Activated T-cell treated with anti-CD3 and anti-CD28 coated beads for 4 hours (primary cell): ENCODE data around the gene LAMC2.
"Not testable (repeated sequence)": the region's sequence is repeated elsewhere in the genome, so short reads cannot be mapped to it uniquely, and the experiment has no call there.

Source experiments
- DNase-seq: peaks from one replicate; pipeline ENCODE4 v3.0.0-alpha.2; 2020

The LAMC2 gene

GRCh38 chr1:183239793-183240525 lies 53.9 kb downstream of the LAMC2 start:
- no peak for DNase-seq

DNA sequence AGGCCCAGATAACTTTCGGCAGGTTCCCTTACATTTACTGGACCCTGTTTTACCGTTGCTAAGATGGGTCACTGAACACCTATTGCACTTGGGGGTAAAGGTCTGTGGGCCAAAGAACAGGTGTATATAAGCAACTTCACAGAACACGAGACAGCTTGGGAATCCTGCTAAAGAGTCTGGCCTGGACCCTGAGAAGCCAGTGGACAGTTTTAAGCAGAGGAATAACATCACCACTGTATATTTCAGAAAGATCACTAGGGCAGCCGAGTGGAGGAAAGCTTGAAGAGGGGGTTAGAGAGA lies 54.4 kb downstream of the LAMC2 start:
- no peak for DNase-seq

- DNase-seq = not testable (repeated sequence)
These were observed 54.8 kb downstream of the LAMC2 start for GRCh38 chr1:183240853-183241252.

DNA sequence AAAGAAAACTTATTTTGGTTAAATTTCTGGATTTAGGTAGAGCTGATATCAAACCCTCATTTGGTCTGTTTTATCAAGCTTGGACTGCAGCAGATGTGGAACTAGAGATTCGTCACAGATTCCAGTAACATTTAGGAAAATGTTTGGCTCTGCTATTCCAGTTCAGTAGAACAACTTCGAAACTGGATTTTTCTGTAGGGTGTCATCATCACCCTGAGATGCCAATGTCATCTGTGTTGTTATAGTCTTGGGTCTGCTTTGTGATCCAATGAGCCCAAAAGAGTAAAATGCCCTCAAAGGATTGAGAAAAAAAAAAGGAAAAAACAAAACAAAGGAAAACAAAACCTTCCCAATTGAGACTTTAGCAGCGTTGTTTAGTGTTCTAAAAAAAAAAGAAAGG lies 55.4 kb downstream of the LAMC2 start:
- no peak for DNase-seq

- DNase-seq = no peak
These were observed 56.5 kb downstream of the LAMC2 start for GRCh38 chr1:183242556-183242955.

GRCh38 chr1:183243161-183244050 lies 57.3 kb downstream of the LAMC2 start:
- DNase-seq = no peak

DNA sequence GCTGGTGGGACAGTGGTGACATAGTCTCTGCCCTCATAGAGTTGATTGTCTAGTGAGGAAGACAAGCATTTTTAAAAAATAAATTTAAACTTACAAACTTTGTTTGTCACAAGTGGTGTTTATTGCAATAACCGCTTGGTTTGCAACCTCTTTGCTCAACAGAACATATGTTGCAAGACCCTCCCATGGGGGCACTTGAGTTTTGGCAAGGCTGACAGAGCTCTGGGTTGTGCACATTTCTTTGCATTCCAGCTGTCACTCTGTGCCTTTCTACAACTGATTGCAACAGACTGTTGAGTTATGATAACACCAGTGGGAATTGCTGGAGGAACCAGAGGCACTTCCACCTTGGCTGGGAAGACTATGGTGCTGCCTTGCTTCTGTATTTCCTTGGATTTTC lies 58.4 kb downstream of the LAMC2 start:
- no peak for DNase-seq

DNA sequence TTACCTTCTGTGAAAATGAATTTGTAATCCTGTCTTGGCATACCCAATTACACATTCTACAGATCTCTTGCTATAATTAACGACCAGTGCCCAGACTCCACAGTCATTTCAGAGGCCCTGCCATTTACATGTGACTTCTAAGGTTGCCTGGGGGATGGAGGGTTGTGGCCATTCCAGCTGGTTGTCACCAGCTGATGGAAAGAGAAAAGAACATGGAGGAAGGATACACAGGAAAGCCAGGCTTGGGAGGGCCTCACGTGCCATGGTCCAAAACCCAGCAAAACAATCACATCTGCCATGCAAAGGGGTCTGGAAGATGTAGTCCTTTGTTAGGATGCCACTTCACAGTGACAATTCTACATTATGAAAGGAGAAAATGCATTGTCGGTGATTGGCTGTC lies 59.3 kb downstream of the LAMC2 start:
- no peak for DNase-seq

- no peak for DNase-seq
These were observed 60.4 kb downstream of the LAMC2 start for GRCh38 chr1:183246436-183246835.

- DNase-seq = no peak
These were observed 61.0 kb downstream of the LAMC2 start for GRCh38 chr1:183247066-183247465.

DNA sequence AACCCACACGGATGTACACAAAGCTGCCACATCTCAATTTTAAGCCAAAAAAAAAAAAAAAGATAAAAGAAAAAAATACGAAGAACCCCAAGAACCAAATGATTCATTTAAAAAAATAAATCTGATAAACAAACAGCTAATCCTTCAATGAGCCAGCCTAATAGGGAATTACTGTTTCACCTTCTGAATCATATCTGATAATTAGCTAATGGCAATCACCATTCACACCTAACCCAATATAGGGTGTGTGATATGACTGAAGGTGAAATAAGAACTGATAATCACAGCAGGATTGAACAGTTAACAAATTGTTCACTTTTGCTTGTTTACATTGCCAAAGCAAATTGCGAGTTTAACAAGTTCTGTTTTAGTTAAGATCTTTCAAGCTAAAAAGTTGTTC lies 61.4 kb downstream of the LAMC2 start:
- DNase-seq = no peak

GRCh38 chr1:183247931-183248330 lies 61.9 kb downstream of the LAMC2 start:
- no peak for DNase-seq

- no peak for DNase-seq
These were observed 63.1 kb downstream of the LAMC2 start for GRCh38 chr1:183248989-183249691.

DNA sequence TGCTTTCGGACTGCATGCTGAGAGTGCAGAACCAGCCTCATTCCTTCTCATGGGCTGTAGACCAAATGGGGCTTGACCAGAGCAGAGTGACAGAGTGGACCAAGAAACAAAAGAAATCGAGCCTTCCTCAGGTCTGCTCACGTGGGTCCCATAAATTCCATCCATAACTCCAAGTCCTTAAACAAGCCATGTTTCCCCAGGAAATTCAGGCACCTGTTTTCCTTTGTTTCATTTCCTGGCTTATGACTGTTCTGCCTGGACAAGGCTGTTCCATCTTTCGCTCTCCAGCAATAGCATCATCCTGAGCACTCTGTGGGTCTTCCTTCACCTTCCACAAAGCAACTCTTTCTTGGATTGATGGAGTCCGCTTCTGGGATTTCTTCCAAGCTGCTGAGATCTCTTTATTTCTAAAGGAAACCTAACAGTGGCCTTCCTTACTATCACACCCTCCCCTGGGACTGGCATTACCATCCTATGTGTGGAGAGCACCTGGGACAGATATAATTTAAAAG lies 63.9 kb downstream of the LAMC2 start:
- no peak for DNase-seq

DNA sequence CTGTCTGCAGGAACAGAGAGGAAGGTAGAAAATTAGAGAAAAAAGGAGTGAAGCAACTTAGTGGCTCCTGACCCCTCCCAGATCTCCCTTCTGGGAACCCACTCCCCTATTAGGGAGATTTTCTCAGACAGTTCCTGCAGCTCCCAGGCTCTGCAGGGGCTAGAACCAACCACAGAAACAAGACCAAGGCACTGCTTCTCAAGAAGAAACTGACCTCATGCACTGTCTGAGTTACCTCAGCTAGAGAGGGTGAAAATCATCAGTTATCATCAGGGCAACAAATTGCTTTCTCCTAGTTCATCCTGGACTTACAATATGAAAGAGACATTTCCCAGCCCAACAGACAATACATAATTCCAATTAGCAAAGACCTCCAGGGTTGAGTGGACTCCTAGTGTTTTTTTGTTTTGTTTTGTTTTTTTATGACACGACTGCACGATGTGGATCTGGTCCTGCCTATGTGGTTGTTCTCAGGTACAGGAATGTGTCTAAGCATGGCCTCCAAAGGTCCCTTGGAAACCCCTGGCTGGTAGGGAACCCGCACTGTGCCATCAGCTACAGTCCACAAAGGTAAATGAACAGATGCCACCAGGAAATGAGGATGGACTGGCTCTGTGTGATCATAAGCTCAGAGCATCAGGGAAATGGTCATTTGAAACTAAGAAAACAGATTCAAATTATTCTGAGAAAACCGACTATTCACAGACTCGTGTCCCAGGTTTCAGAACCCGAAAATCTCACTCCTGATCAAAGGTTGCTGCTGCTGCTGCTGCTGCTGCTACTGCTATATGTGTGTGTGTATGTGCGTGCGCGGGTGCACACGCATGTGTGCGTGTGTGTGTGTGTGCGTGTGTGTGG lies 65.3 kb downstream of the LAMC2 start:
- no peak for DNase-seq

DNA sequence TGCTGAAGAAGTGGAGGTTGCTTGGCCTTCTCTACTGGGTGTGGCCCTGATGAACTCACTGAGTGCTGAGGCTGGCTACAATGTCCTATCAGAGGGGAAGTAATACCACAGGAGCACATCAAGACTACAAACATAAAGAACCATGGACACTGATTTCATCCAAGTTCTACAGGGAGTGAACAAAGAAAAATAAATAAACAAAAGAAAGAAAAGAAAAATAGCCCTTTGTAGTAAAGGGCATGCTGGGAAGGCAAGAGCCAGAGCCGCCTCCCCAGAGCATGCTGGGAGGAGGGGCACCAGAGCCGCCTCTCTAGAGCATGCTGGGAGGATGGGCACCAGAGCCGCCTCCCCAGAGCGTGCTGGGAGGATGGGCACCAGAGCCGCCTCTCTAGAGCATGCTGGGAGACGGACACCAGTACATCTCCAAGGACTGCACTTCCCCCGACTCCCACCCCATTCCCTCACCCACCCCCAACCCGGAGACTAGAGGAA lies 65.9 kb downstream of the LAMC2 start:
- DNase-seq = no peak

- DNase-seq = no peak
These were observed 69.0 kb downstream of the LAMC2 start for GRCh38 chr1:183255073-183255472.

- no peak for DNase-seq
These were observed 73.9 kb downstream of the LAMC2 start for GRCh38 chr1:183259924-183260323.

- DNase-seq = no peak
These were observed 76.7 kb downstream of the LAMC2 start for GRCh38 chr1:183262628-183263200.

- DNase-seq = no peak
These were observed 78.0 kb downstream of the LAMC2 start for GRCh38 chr1:183263886-183264602.
